ENCODE results near the gene USP17L12. TPM values are rescaled to one million over a fixed set of nuclear protein-coding genes. Genes with fewer than 3 reads are reported as not detected.
"Not testable (repeated sequence)": the region's sequence is repeated elsewhere in the genome, so short reads cannot be mapped to it uniquely, and the experiment has no call there.

Gene USP17L12
- total RNA-seq, 1 donor from 2014 or later = not detected

DNA sequence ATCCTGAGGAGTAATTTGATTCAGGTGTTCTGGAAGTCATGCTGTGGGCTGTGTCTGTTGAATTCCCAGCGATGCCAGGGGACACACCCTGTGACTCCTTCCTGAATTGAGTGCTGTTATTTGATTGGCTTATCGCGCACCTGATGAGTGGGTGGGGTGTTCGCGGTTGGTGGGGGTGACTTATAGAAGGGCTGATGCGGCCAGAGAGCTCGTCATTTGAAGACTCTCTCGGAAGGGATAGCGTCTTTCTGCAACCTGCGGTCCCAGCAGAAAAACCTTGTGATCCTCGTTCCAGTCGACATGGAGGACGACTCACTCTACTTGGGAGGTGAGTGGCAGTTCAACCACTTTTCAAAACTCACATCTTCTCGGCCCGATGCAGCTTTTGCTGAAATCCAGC, 37.9 kb downstream of the USP17L12 start, which contains the start of gene USP17L20:
USP17L20 (plus strand) TSS at position 301 of the 400 bp plus-strand sequence; CDS start at position 301, 0 bp downstream.
- H3K27ac Mint-ChIP-seq (ENCODE audit: unreplicated experiment); H3K36me3 Mint-ChIP-seq (ENCODE audit: unreplicated experiment); H3K4me3 Mint-ChIP-seq (ENCODE audit: unreplicated experiment); H3K27me3 Mint-ChIP-seq (ENCODE audit: unreplicated experiment); H3K9me3 Mint-ChIP-seq (ENCODE audit: unreplicated experiment); DNase-seq; H3K4me1 Mint-ChIP-seq (ENCODE audit: low read depth, unreplicated experiment): not testable (repeated sequence)

DNA sequence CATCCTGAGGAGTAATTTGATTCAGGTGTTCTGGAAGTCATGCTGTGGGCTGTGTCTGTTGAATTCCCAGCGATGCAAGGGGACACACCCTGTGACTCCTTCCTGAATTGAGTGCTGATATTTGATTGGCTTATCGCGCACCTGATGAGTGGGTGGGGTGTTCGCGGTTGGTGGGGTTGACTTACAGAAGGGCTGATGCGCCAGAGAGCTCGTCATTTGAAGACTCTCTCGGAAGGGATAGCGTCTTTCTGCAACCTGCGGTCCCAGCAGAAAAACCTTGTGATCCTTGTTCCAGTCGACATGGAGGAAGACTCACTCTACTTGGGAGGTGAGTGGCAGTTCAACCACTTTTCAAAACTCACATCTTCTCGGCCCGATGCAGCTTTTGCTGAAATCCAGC, 42.6 kb downstream of the USP17L12 start, which contains the start of gene USP17L21:
USP17L21 (plus strand) TSS at position 301 of the 400 bp plus-strand sequence; CDS start at position 301, 0 bp downstream.
- H3K36me3 Mint-ChIP-seq (ENCODE audit: unreplicated experiment); DNase-seq; H3K4me1 Mint-ChIP-seq (ENCODE audit: low read depth, unreplicated experiment); H3K4me3 Mint-ChIP-seq (ENCODE audit: unreplicated experiment); H3K9me3 Mint-ChIP-seq (ENCODE audit: unreplicated experiment); H3K27ac Mint-ChIP-seq (ENCODE audit: unreplicated experiment); H3K27me3 Mint-ChIP-seq (ENCODE audit: unreplicated experiment): not testable (repeated sequence)

DNA sequence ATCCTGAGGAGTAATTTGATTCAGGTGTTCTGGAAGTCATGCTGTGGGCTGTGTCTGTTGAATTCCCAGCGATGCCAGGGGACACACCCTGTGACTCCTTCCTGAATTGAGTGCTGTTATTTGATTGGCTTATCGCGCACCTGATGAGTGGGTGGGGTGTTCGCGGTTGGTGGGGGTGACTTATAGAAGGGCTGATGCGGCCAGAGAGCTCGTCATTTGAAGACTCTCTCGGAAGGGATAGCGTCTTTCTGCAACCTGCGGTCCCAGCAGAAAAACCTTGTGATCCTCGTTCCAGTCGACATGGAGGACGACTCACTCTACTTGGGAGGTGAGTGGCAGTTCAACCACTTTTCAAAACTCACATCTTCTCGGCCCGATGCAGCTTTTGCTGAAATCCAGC, 47.4 kb downstream of the USP17L12 start, which contains the start of gene USP17L22:
USP17L22 (plus strand) TSS at position 301 of the 400 bp plus-strand sequence; CDS start at position 301, 0 bp downstream.
- not testable (repeated sequence) for H3K36me3 Mint-ChIP-seq (ENCODE audit: unreplicated experiment); H3K4me1 Mint-ChIP-seq (ENCODE audit: low read depth, unreplicated experiment); H3K27me3 Mint-ChIP-seq (ENCODE audit: unreplicated experiment); H3K4me3 Mint-ChIP-seq (ENCODE audit: unreplicated experiment); DNase-seq; H3K27ac Mint-ChIP-seq (ENCODE audit: unreplicated experiment); H3K9me3 Mint-ChIP-seq (ENCODE audit: unreplicated experiment)

Other genes with a start within 250 kb of the USP17L12 start
- not detected for gene FAM90A26, start 49.7 kb upstream of the USP17L12 start, total RNA-seq (ENCODE audit: unreplicated experiment)
- not detected for gene USP17L10, start 9.5 kb upstream of the USP17L12 start, total RNA-seq (ENCODE audit: unreplicated experiment)
- 0.42 TPM for gene USP17L11, start 4.7 kb upstream of the USP17L12 start, total RNA-seq (ENCODE audit: unreplicated experiment)
- not detected for gene USP17L13, start 4.7 kb downstream of the USP17L12 start, total RNA-seq (ENCODE audit: unreplicated experiment)
- gene USP17L15, start 14.2 kb downstream of the USP17L12 start, total RNA-seq (ENCODE audit: unreplicated experiment) = not detected
- gene USP17L17, start 23.7 kb downstream of the USP17L12 start, total RNA-seq (ENCODE audit: unreplicated experiment) = not detected
- not detected for gene USP17L18, start 28.5 kb downstream of the USP17L12 start, total RNA-seq (ENCODE audit: unreplicated experiment)
- gene USP17L19, start 33.2 kb downstream of the USP17L12 start, total RNA-seq (ENCODE audit: unreplicated experiment) = not detected
- gene USP17L20, start 38.0 kb downstream of the USP17L12 start, total RNA-seq (ENCODE audit: unreplicated experiment) = not detected
- gene USP17L21, start 42.7 kb downstream of the USP17L12 start, total RNA-seq (ENCODE audit: unreplicated experiment) = not detected
- not detected for gene USP17L22, start 47.5 kb downstream of the USP17L12 start, total RNA-seq (ENCODE audit: unreplicated experiment)
- gene USP17L24, start 105.0 kb downstream of the USP17L12 start, total RNA-seq (ENCODE audit: unreplicated experiment) = not detected
- not detected for gene USP17L25, start 109.8 kb downstream of the USP17L12 start, total RNA-seq (ENCODE audit: unreplicated experiment)
- gene USP17L26, start 114.5 kb downstream of the USP17L12 start, total RNA-seq (ENCODE audit: unreplicated experiment) = not detected
- not detected for gene USP17L5, start 119.3 kb downstream of the USP17L12 start, total RNA-seq (ENCODE audit: unreplicated experiment)
- gene USP17L27, start 124.0 kb downstream of the USP17L12 start, total RNA-seq (ENCODE audit: unreplicated experiment) = not detected
- not detected for gene USP17L28, start 128.7 kb downstream of the USP17L12 start, total RNA-seq (ENCODE audit: unreplicated experiment)
- gene USP17L29, start 133.5 kb downstream of the USP17L12 start, total RNA-seq (ENCODE audit: unreplicated experiment) = not detected
- gene USP17L30, start 143.0 kb downstream of the USP17L12 start, total RNA-seq (ENCODE audit: unreplicated experiment) = not detected
- not detected for gene DEFB131A, start 224.3 kb downstream of the USP17L12 start, total RNA-seq (ENCODE audit: unreplicated experiment)